Fibroblast of skin of left quadriceps (primary cell): ENCODE data around the gene RAD23B.
A peak's percentile ranks its signal among the peaks of the same experiment; 100 is the strongest.

Experiments
- DNase-seq, 2 experiments: peaks; one replicate each; pipeline ENCODE4 v3.0.0-alpha.2; 2013; ENCODE audit warnings: low read depth in 2 of 2

The RAD23B gene

GRCh38 chr9:107268560-107268959 is 14.5 kb upstream of the RAD23B start:
- DNase-seq: no peak

- no peak for DNase-seq
Observed at GRCh38 chr9:107269254-107269653, 13.8 kb upstream of the RAD23B start.

GRCh38 chr9:107269681-107270080 is 13.4 kb upstream of the RAD23B start:
- peak; percentile 52 to 58 for DNase-seq

- no peak for DNase-seq
Observed at GRCh38 chr9:107270082-107270481, 13.0 kb upstream of the RAD23B start.

- no peak for DNase-seq
Observed at GRCh38 chr9:107270580-107270979, 12.5 kb upstream of the RAD23B start.

GRCh38 chr9:107273634-107274033 is 9.4 kb upstream of the RAD23B start:
- no peak for DNase-seq

- no peak for DNase-seq
Observed at GRCh38 chr9:107274096-107274495, 9.0 kb upstream of the RAD23B start.

GRCh38 chr9:107274953-107275422 is 8.1 kb upstream of the RAD23B start:
- peak; percentile 100 for DNase-seq

GRCh38 chr9:107275530-107275929 is 7.5 kb upstream of the RAD23B start:
- DNase-seq: no peak

- peak; percentile 71 for DNase-seq
Observed at GRCh38 chr9:107276966-107277710, 5.9 kb upstream of the RAD23B start.

GRCh38 chr9:107277801-107278200 is 5.3 kb upstream of the RAD23B start:
- DNase-seq: no peak

- no peak for DNase-seq
Observed at GRCh38 chr9:107279086-107279485, 4.0 kb upstream of the RAD23B start.

- DNase-seq: no peak
Observed at GRCh38 chr9:107280543-107280942, 2.5 kb upstream of the RAD23B start.

GRCh38 chr9:107281184-107281583 is 1.9 kb upstream of the RAD23B start:
- no peak for DNase-seq

- no peak for DNase-seq
Observed at GRCh38 chr9:107281922-107282667, 984 bp upstream of the RAD23B start.

- DNase-seq: peak in 1 of 2 experiments; percentile 50
Observed at GRCh38 chr9:107283623-107284616, 841 bp downstream of the RAD23B start.

GRCh38 chr9:107284636-107285035 is 1.6 kb downstream of the RAD23B start:
- DNase-seq: no peak

GRCh38 chr9:107285286-107285685 is 2.2 kb downstream of the RAD23B start:
- DNase-seq: no peak

GRCh38 chr9:107286057-107286456 is 3.0 kb downstream of the RAD23B start:
- no peak for DNase-seq

GRCh38 chr9:107288701-107289100 is 5.6 kb downstream of the RAD23B start:
- DNase-seq: no peak

GRCh38 chr9:107290619-107291018 is 7.5 kb downstream of the RAD23B start:
- no peak for DNase-seq
